Gastrocnemius medialis (tissue), 4 donors: ENCODE measurements around the gene OR9Q2.

ENCODE experiments used
- CTCF ChIP-seq, 5 experiments: fragments of 450-650 bp in 3 of 5; fragments of 200-600 bp in 2 of 5; sonication (generic) in 2 of 5; IDR thresholded peaks in 4 of 5; conservative IDR thresholded peaks in 1 of 5; 1 replicate in 4 of 5; 2 replicates in 1 of 5; pipeline ENCODE4 v1.5.1; 2016 to 2019; ENCODE audit warnings: antibody characterized with exemption in 5 of 5, mild to moderate bottlenecking in 3 of 5, moderate library complexity in 3 of 5
- POLR2A ChIP-seq, 2 donors: fragments of 450-650 bp; IDR thresholded peaks; one replicate each; pipeline ENCODE4 v1.6.1; 2017; ENCODE audit warnings: antibody characterized with exemption in 2 of 2, mild to moderate bottlenecking in 2 of 2, moderate library complexity in 2 of 2

GRCh38 chr11:58188770-58189169, at the start of gene OR9Q2:
- TF ChIP-seq CTCF (IDR thresholded peaks at IDR 0.05 in 4 of 5, conservative IDR thresholded peaks at IDR 0.05 in 1 of 5) (no peak), POLR2A (IDR thresholded peaks at IDR 0.05) (no peak)
